Endothelial cell of umbilical vein (primary cell): ENCODE data around the gene SH2D3C. TPM values are rescaled to one million over a fixed set of nuclear protein-coding genes. Genes with fewer than 3 reads are reported as not detected.

Experiments
- BruUV-seq: library from RNA; stranded (reverse); fragments of 400-500 nt; replicated peaks from 2 replicates; lab custom pipeline; 2021; lab: Mats Ljungman, UMichigan
- CTCF ChIA-PET: fragments of 300-600, 350-600 bp; sonication (Branson Sonifier 250); formaldehyde crosslinking; loops from one replicate; lab custom pipeline; 2021; ENCODE audit warnings: antibody characterized with exemption, inconsistent platforms; lab: Charles Lee
- POLR2A ChIA-PET: fragments of 300-600, 350-600 bp; sonication (Branson Sonifier 250); formaldehyde crosslinking; loops from one replicate; lab custom pipeline; 2021; ENCODE audit warnings: antibody characterized with exemption, inconsistent platforms; lab: Charles Lee
- DNase-seq: peaks from one replicate; pipeline ENCODE4 v3.0.0-alpha.2; 2011; ENCODE audit warnings: low read depth, low spot score
- FAIRE-seq: peaks from 2 replicates; lab custom pipeline; 2011; peaks lifted over from hg19 to GRCh38; lab: Jason Lieb, UNC
- H2AFZ ChIP-seq: 2 replicates; pipeline ENCODE4 v1.6.0; 2012; ENCODE audit warnings: low read depth, low read length, control low read depth, inconsistent platforms
- H3K27ac ChIP-seq: 2 replicates; pipeline ENCODE4 v1.5.1; 2011; ENCODE audit warnings: low read depth, mild to moderate bottlenecking, control low read depth, low read length, moderate library complexity; ENCODE audit not compliant: insufficient read depth
- H3K27me3 ChIP-seq, 2 experiments: 2 replicates each; pipeline versions ENCODE4 v1.6.0 to v1.6.1; 2011; ENCODE audit warnings: low read length in 2 of 2, mixed read lengths in 1 of 2; ENCODE audit not compliant: control insufficient read depth in 2 of 2, insufficient read depth in 2 of 2
- H3K36me3 ChIP-seq, 2 experiments: 2 replicates in 1 of 2; 3 replicates in 1 of 2; pipeline ENCODE4 v1.5.1; 2011; ENCODE audit warnings: low read length in 2 of 2, mild to moderate bottlenecking in 1 of 2, moderate library complexity in 1 of 2; ENCODE audit not compliant: control insufficient read depth in 2 of 2, insufficient read depth in 2 of 2; ENCODE audit errors: extremely low read depth in 1 of 2
- H3K4me1 ChIP-seq: 3 replicates; pipeline ENCODE4 v1.5.1; 2011; ENCODE audit warnings: mild to moderate bottlenecking, low read length; ENCODE audit not compliant: control insufficient read depth, insufficient read depth; ENCODE audit errors: extremely low read depth
- H3K4me2 ChIP-seq: 2 replicates; pipeline ENCODE4 v1.6.1; 2011; ENCODE audit warnings: low read length, control low read depth, mixed read lengths; ENCODE audit not compliant: insufficient read depth
- H3K4me3 ChIP-seq, 3 experiments: fragments of 200-600 bp in 1 of 3; sonication (generic), shearing (Covaris generic) in 1 of 3; replicated peaks in 1 of 3; 2 replicates each; pipeline ENCODE4 v1.5.1; 2011 to 2016; ENCODE audit warnings: control low read depth in 3 of 3, low read length in 3 of 3, mild to moderate bottlenecking in 2 of 3, inconsistent platforms in 1 of 3, low read depth in 1 of 3, moderate library complexity in 1 of 3; ENCODE audit not compliant: insufficient read depth in 1 of 3
- H3K79me2 ChIP-seq: 2 replicates; pipeline ENCODE4 v1.6.0; 2012; ENCODE audit warnings: low read length, inconsistent platforms; ENCODE audit not compliant: control insufficient read depth, insufficient read depth
- H3K9ac ChIP-seq: replicated peaks from 2 replicates; pipeline ENCODE3; 2011; ENCODE audit warnings: low read length, control low read depth; ENCODE audit not compliant: insufficient read depth; ENCODE audit errors: extremely low read depth
- H3K9me1 ChIP-seq: replicated peaks from 3 replicates; pipeline ENCODE4 v1.6.0; 2011; ENCODE audit warnings: mild to moderate bottlenecking, low read length; ENCODE audit not compliant: control insufficient read depth, insufficient read depth; ENCODE audit errors: extremely low read depth
- H3K9me3 ChIP-seq: replicated peaks from 2 replicates; pipeline ENCODE4 v1.5.1; 2012; ENCODE audit warnings: low read length, inconsistent platforms; ENCODE audit not compliant: control insufficient read depth, insufficient read depth
- H4K20me1 ChIP-seq: replicated peaks from 2 replicates; pipeline ENCODE3; 2011; ENCODE audit warnings: mild to moderate bottlenecking, low read length; ENCODE audit not compliant: control insufficient read depth, insufficient read depth; ENCODE audit errors: extremely low read depth
- EZH2 ChIP-seq: IDR thresholded peaks from 2 replicates; pipeline ENCODE4 v1.6.1; 2012; ENCODE audit warnings: borderline replicate concordance, low read depth, mild to moderate bottlenecking, moderate library complexity, low read length, inconsistent platforms; ENCODE audit not compliant: severe bottlenecking
- FOS ChIP-seq: IDR thresholded peaks from 2 replicates; pipeline ENCODE4 v1.6.1; 2011; ENCODE audit warnings: mild to moderate bottlenecking, low read length, moderate library complexity, borderline replicate concordance; ENCODE audit not compliant: insufficient read depth
- GATA2 ChIP-seq: IDR thresholded peaks from 2 replicates; pipeline ENCODE4 v1.7.0; 2011; ENCODE audit warnings: low read depth, mild to moderate bottlenecking, moderate library complexity, mixed read lengths, low read length; ENCODE audit not compliant: insufficient read length, insufficient read depth
- JUN ChIP-seq: IDR thresholded peaks from 2 replicates; pipeline ENCODE4 v1.6.1; 2011; ENCODE audit warnings: borderline replicate concordance, low read depth; ENCODE audit not compliant: insufficient read length, insufficient read depth
- MYC ChIP-seq: IDR thresholded peaks from one replicate; pipeline ENCODE4 v1.6.1; 2011; ENCODE audit warnings: mild to moderate bottlenecking, low read depth, low read length
- POLR2A ChIP-seq: IDR thresholded peaks from 2 replicates; pipeline ENCODE4 v1.6.1; 2012; ENCODE audit warnings: low read depth, mild to moderate bottlenecking, control low read depth, low read length
- POLR2AphosphoS5 ChIP-seq: IDR thresholded peaks from 2 replicates; pipeline ENCODE4 v1.6.1; 2012; ENCODE audit warnings: low read depth, mild to moderate bottlenecking, control low read depth, low read length, moderate library complexity; ENCODE audit not compliant: insufficient read depth
- dilution Hi-C: fragments of 300-500 bp; cut with MboI; formaldehyde crosslinking; loops from one replicate; pipeline ENCODE4 v1.15.0; 2019; ENCODE audit warnings: low sequenced_read_pairs; ENCODE audit not compliant: extremely low pct_ligation_motif_present
- intact Hi-C: fragments of 100-400 bp; cut with micrococcal nuclease; formaldehyde crosslinking; loops from one replicate; pipeline ENCODE4 v1.10.0; 2022
- polyA plus RNA-seq, 4 experiments: library from polyadenylated mRNA; depleted of rRNA in 3 of 4; stranded (reverse) in 3 of 4; unstranded in 1 of 4; fragments of >200 nt; gene quantifications; 2 replicates each; pipeline versions ENCODE4 v1.2.1 to v1.2.3, GENCODE V29; 2011 to 2012; ENCODE audit warnings: missing spikeins in 1 of 4
- total RNA-seq: library from RNA; stranded (reverse); gene quantifications from 2 replicates; pipeline ENCODE4 v1.2.3, GENCODE V29; 2021
- TF ChIP-seq, protein P1 (sequence below): IDR thresholded peaks from 2 replicates; pipeline ENCODE4 v1.6.1; 2011; ENCODE audit not compliant: insufficient read depth, insufficient read length
- TF ChIP-seq, protein P2 (sequence below), 2 donors: IDR thresholded peaks; 1 replicate in 1 of 2; 2 replicates in 1 of 2; pipeline ENCODE4 v1.5.1; 2011; ENCODE audit warnings: low read length in 2 of 2, mild to moderate bottlenecking in 2 of 2, moderate library complexity in 2 of 2, control low read depth in 1 of 2, inconsistent platforms in 1 of 2, low read depth in 1 of 2; ENCODE audit not compliant: insufficient read depth in 1 of 2; ENCODE audit errors: extremely low read depth in 1 of 2

The SH2D3C gene
- total and polyA plus RNA-seq, 2 donors (not counting 3 experiments of a cell fraction or from before 2014, with no cell fraction given), result 95.0 to 173 TPM

DNA sequence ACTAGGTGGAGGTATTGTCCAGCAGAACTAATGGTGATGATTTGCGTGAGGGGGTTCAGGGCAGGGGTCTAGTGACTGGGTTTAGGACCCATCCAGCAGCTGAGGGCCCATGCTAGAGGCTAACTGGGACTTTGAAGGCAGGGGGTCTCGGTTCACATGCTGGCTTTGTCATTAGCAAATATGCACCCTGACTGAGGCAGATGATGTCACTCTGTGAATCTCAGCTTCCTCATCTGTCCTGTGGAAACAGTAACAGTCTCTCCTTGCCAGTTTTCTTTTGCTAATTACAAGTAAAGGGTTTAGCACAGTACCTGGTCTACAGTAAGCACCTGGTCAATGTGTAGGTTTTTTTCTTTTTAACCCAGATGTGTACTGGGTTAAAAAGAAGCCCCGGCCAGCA is 5.2 kb downstream of the SH2D3C start:
- Histone ChIP-seq H3K9me3 (no peaks in the 10 kb centered on the region), H3K27ac (no peak overlapping the region), H3K4me1 (peaks cover 19% of the 10 kb centered on the region), H3K79me2 (peaks cover 23% of the 10 kb centered on the region), H4K20me1 (no peaks in the 10 kb centered on the region), H3K27me3 (no peaks in the 10 kb centered on the region), H3K4me3 (no peak overlapping the region), H3K36me3 (no peaks in the 10 kb centered on the region), H3K9ac (no peak overlapping the region), H2AFZ (no peak overlapping the region), H3K4me2 (no peak overlapping the region), H3K9me1 (no peaks in the 10 kb centered on the region)
- dilution Hi-C loops, result no loop called here
- no peak for DNase-seq
- no peak for TF ChIP-seq POLR2AphosphoS5
- no peak for TF ChIP-seq FOS
- no peak for TF ChIP-seq EZH2
- no peak for TF ChIP-seq JUN
- TF ChIP-seq POLR2A, result no peak
- TF ChIP-seq, protein P1, sequence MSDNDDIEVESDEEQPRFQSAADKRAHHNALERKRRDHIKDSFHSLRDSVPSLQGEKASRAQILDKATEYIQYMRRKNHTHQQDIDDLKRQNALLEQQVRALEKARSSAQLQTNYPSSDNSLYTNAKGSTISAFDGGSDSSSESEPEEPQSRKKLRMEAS, result no peak
- TF ChIP-seq, protein P2, sequence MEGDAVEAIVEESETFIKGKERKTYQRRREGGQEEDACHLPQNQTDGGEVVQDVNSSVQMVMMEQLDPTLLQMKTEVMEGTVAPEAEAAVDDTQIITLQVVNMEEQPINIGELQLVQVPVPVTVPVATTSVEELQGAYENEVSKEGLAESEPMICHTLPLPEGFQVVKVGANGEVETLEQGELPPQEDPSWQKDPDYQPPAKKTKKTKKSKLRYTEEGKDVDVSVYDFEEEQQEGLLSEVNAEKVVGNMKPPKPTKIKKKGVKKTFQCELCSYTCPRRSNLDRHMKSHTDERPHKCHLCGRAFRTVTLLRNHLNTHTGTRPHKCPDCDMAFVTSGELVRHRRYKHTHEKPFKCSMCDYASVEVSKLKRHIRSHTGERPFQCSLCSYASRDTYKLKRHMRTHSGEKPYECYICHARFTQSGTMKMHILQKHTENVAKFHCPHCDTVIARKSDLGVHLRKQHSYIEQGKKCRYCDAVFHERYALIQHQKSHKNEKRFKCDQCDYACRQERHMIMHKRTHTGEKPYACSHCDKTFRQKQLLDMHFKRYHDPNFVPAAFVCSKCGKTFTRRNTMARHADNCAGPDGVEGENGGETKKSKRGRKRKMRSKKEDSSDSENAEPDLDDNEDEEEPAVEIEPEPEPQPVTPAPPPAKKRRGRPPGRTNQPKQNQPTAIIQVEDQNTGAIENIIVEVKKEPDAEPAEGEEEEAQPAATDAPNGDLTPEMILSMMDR (IDR thresholded peaks at IDR 0.05; ENCODE audit: extremely low read depth in 1 of 2, insufficient read depth in 1 of 2, low read depth in 1 of 2, low read length in 2 of 2), result no peak
- TF ChIP-seq GATA2, result no peak
- TF ChIP-seq MYC, result no peak
- BruUV-seq, result no TSS peak
- no peak for FAIRE-seq
- POLR2A ChIA-PET, result no interaction called here
- CTCF ChIA-PET, result interaction anchor here (0.9 to 1.3 kb wide), 3 partner anchors 10 to 97 kb away, joined by 3 read pairs; no protein-coding TSS in a partner anchor
- intact Hi-C loops, result no loop called here
